Heart left ventricle (tissue), 16 donors: ENCODE data around the gene TWF1. TPM values are rescaled to one million over a fixed set of nuclear protein-coding genes. Genes with fewer than 3 reads are reported as not detected.

Experiments
- ATAC-seq, 4 donors: fragments of 200-7000 bp; cut with Tn5 transposase; one replicate each; pipeline ENCODE4 v1.9.1; 2020 to 2022; ENCODE audit warnings: moderate library complexity in 4 of 4, mild to moderate bottlenecking in 3 of 4, moderate number of reproducible peaks in 1 of 4
- DNase-seq, 5 donors: peaks; one replicate each; pipeline ENCODE4 v3.0.0-alpha.2; 2020
- H3K27ac ChIP-seq, 12 donors: fragments of 200-600 bp; sonication (generic) in 4 of 12; one replicate each; pipeline versions ENCODE4 v1.5.0 to v1.8.0; 2016 to 2022; ENCODE audit warnings: mild to moderate bottlenecking in 2 of 12
- H3K27me3 ChIP-seq, 9 donors: fragments of 200-600 bp; sonication (generic) in 2 of 9; one replicate each; pipeline versions ENCODE4 v1.5.1 to v1.8.0; 2016 to 2022; ENCODE audit warnings: mild to moderate bottlenecking in 3 of 9
- H3K36me3 ChIP-seq, 9 donors: fragments of 200-600 bp; sonication (generic) in 2 of 9; one replicate each; pipeline versions ENCODE4 v1.5.0 to v1.8.0; 2018 to 2022; ENCODE audit warnings: mild to moderate bottlenecking in 2 of 9
- H3K4me1 ChIP-seq, 12 donors: fragments of 200-600 bp; sonication (generic) in 4 of 12; one replicate each; pipeline versions ENCODE4 v1.5.0 to v1.8.0; 2016 to 2022; ENCODE audit warnings: mild to moderate bottlenecking in 3 of 12
- H3K4me3 ChIP-seq, 12 donors: fragments of 200-600 bp; sonication (generic) in 4 of 12; one replicate each; pipeline versions ENCODE4 v1.5.0 to v1.8.0; 2017 to 2022; ENCODE audit warnings: mild to moderate bottlenecking in 9 of 12, moderate library complexity in 4 of 12
- H3K9me3 ChIP-seq, 12 donors: fragments of 200-600 bp; sonication (generic) in 4 of 12; one replicate each; pipeline versions ENCODE4 v1.5.0 to v1.8.0; 2016 to 2022; ENCODE audit warnings: mild to moderate bottlenecking in 1 of 12
- CTCF ChIP-seq, 12 donors: fragments of 200-600 bp; sonication (generic) in 4 of 12; IDR thresholded peaks; one replicate each; pipeline versions ENCODE4 v1.5.0 to v1.8.0; 2018 to 2022; ENCODE audit warnings: antibody characterized with exemption in 12 of 12, mild to moderate bottlenecking in 5 of 12
- POLR2A ChIP-seq, 2 donors: fragments of 450-650 bp; IDR thresholded peaks; one replicate each; pipeline ENCODE4 v1.6.1; 2017; ENCODE audit warnings: antibody characterized with exemption in 2 of 2, mild to moderate bottlenecking in 2 of 2, moderate library complexity in 2 of 2
- WGBS, 4 donors: extraction: QIAGEN DNeasy Blood & Tissue Kit in 2 of 4; methylation state at CpG; one replicate each; pipeline versions ENCODE4 v1.1.5 to v1.1.7; 2013 to 2018; 5-methylcytosine and 5-hydroxymethylcytosine counted together
- intact Hi-C, 10 donors: fragments of 100-400 bp; cut with DNase I; formaldehyde crosslinking; loops; one replicate each; pipeline versions ENCODE4 v1.11.1 to v1.14.2; 2022
- polyA plus RNA-seq, 2 donors: library from polyadenylated mRNA; stranded (reverse); fragments of 200-250 nt; gene quantifications; one replicate each; pipeline ENCODE4 v1.2.3, GENCODE V29; 2013
- total RNA-seq, 9 donors: library from RNA; depleted of rRNA in 2 of 9; stranded (reverse); fragments of >200 nt in 2 of 9; fragmentation: NEBNext Ultra II Directional in 3 of 9; extraction: Animal tissue kit (Norgen Biotek cat#: 25700) in 3 of 9; gene quantifications; one replicate each; pipeline versions ENCODE4 v1.1.0 to v1.2.4, GENCODE V29; 2016 to 2023
- donor health status: ischemic (EF 13 %, LVEDD 7.1; RV severe dilation, severe dysfunction).
- donor health status: healthy with polysubstance abuse.
- donor health status: DM: no; HTN: yes; CAD: no.
- donor health status: DM: no; HTN: no; CAD: no.
- donor health status: ischemic (EF 25% LVEDD 6.9; RV normal size, moderate dysfunction).
- donor health status: ischemic (EF 25% LVEDD 5.7; RV mildly dilated, moderate dysfunction).
- donor health status: healthy.
- donor health status: DM: yes; HTN: yes; CAD: no.
- donor health status: ischemic (EF 35%, LVEDD 5.7; RV mildly dilated, moderate dysfunction).
- donor health status: nonischemic (EF 11% LVEDD 7.7; RV severe dilation, severe dysfunction).
- donor health status: DM: yes; HTN: yes; CAD: no.
- donor health status: PGD.
- donor health status: ischemic (EF 29% LVEDD 5.4; RV normal size, mild dysfunction).
- donor health status: nonischemic (EF 23%, LVEDD 6.1; RV moderate dilation, normal function).

Gene TWF1
- total and polyA plus RNA-seq, 11 donors: 8.3 to 34.6 (median 10.7) TPM

- H3K27me3 ChIP-seq: no peaks in the 10 kb centered on the region
- WGBS, 4 donors: 82 to 84% (median 83%) methylated on average over 3 of the region's 3 CpGs
- no peaks in the 10 kb centered on the region for H3K36me3 ChIP-seq
- H3K4me1 ChIP-seq: no peaks in the 10 kb centered on the region
- DNase-seq (no peak), ATAC-seq (no peak)
- TF ChIP-seq CTCF (IDR thresholded peaks at IDR 0.05) (no peak), POLR2A (IDR thresholded peaks at IDR 0.05) (no peak)
- no peak overlapping the region for H3K4me3 ChIP-seq
- no peak overlapping the region for H3K27ac ChIP-seq
- intact Hi-C loops: no loop called here
- H3K9me3 ChIP-seq: no peaks in the 10 kb centered on the region
Observed at GRCh38 chr12:43815416-43815815, 9.3 kb upstream of the TWF1 start.

- WGBS, 4 donors: 87 to 96% (median 92%) methylated on average over 4 of the region's 4 CpGs
- Histone ChIP-seq H3K27ac (no peak overlapping the region), H3K4me1 (no peaks in the 10 kb centered on the region), H3K9me3 (no peaks in the 10 kb centered on the region), H3K4me3 (no peak overlapping the region), H3K27me3 (no peaks in the 10 kb centered on the region), H3K36me3 (no peaks in the 10 kb centered on the region)
- ATAC-seq: no peak
- intact Hi-C loops: no loop called here
- DNase-seq: no peak
- TF ChIP-seq CTCF (IDR thresholded peaks at IDR 0.05): no peak
- no peak for TF ChIP-seq POLR2A (IDR thresholded peaks at IDR 0.05)
Observed at GRCh38 chr12:43812926-43813325, 6.8 kb upstream of the TWF1 start.

GRCh38 chr12:43812057-43812456 is 5.9 kb upstream of the TWF1 start:
- WGBS, 4 donors: 90 to 96% (median 92%) methylated on average over 2 of the region's 2 CpGs
- ATAC-seq (no peak), DNase-seq (no peak)
- intact Hi-C loops: no loop called here
- Histone ChIP-seq H3K4me1 (peaks cover 0 to 3% (median 0%) of the 10 kb centered on the region in 12 donors), H3K27me3 (no peaks in the 10 kb centered on the region), H3K36me3 (no peaks in the 10 kb centered on the region), H3K27ac (no peak overlapping the region), H3K9me3 (no peaks in the 10 kb centered on the region), H3K4me3 (no peak overlapping the region)
- TF ChIP-seq POLR2A (IDR thresholded peaks at IDR 0.05) (no peak), CTCF (IDR thresholded peaks at IDR 0.05) (no peak)

- DNase-seq: no peak
- H3K27me3 ChIP-seq: no peaks in the 10 kb centered on the region
- 74 to 96% (median 85%) methylated on average over 3 of the region's 3 CpGs for WGBS, 4 donors
- no peak for ATAC-seq
- no peak for TF ChIP-seq CTCF (IDR thresholded peaks at IDR 0.05)
- H3K9me3 ChIP-seq: no peaks in the 10 kb centered on the region
- peaks cover 0 to 38% (median 23%) of the 10 kb centered on the region in 12 donors for H3K4me1 ChIP-seq
- intact Hi-C loops: loop anchor here in 6 of 10 donors (2.0 to 10.0 kb wide), 6 partner anchors 27 to 77 kb away; partner anchors contain the start of genes IRAK4 (in 4 of the 6), PUS7L (in 4 of the 6) and TMEM117 (in 1 of the 6)
- peak overlapping the region in 5 of 12 donors; percentile 87 to 98 (median 96) for H3K27ac ChIP-seq
- H3K4me3 ChIP-seq: peak overlapping the region in 1 of 12 donors; percentile 63
- peaks cover 0 to 18% (median 12%) of the 10 kb centered on the region in 9 donors for H3K36me3 ChIP-seq
Observed at GRCh38 chr12:43807386-43807785, 1.3 kb upstream of the TWF1 start.
